ENCODE measurements around the gene CEP44. TPM values are rescaled to one million over a fixed set of nuclear protein-coding genes. Genes with fewer than 3 reads are reported as not detected.
"Not testable (repeated sequence)": the region's sequence is repeated elsewhere in the genome, so short reads cannot be mapped to it uniquely, and the experiment has no call there.

CEP44 gene
- total RNA-seq, 1 experiment from 2014 or later = 8.9 TPM

DNA sequence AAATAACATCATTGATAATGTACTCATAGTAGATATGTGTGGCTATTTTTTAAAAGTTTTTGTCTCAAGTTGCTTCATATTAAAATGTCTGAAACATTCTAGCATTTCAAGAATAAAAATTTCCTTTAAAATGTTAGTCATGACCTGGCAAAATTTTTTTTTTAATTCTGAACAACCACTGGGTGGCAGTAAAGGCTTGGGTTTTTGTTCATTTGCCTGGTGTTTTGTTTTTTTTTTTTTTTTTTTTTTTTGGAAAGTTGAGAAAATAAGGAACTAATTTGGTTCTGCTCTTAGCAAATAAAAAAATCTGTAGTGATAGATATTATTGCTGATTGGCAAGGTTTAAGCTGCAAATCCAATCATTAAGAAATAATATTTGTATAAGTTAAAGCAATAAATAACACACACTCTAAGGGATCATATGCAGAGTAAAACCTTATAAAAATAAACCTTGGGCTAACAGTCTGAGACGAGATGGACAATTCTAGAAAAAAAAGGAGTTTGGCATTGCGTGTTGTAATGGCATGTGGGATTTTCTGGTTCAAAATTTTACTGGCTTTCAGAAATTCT, 81.4 kb downstream of the CEP44 start:
- peak; percentile 52 for DNase-seq (ENCODE audit: low read depth)
- in situ Hi-C loops (cut with HindIII; ENCODE audit: low pct_unique_long_range_greater_than_20kb, low sequenced_read_pairs) = no loop called here

GRCh38 chr4:174369985-174370384, 86.3 kb downstream of the CEP44 start:
- in situ Hi-C loops (cut with HindIII; ENCODE audit: low pct_unique_long_range_greater_than_20kb, low sequenced_read_pairs) = no loop called here

GRCh38 chr4:174373821-174374220, 90.1 kb downstream of the CEP44 start:
- in situ Hi-C loops (cut with HindIII; ENCODE audit: low pct_unique_long_range_greater_than_20kb, low sequenced_read_pairs) = no loop called here
- DNase-seq (ENCODE audit: low read depth) = no peak

More at GRCh38 chr4:174369985-174370384, 86.3 kb downstream of the CEP44 start:
- no peak for DNase-seq (ENCODE audit: low read depth)

GRCh38 chr4:174375422-174375821, 91.7 kb downstream of the CEP44 start:
- DNase-seq (ENCODE audit: low read depth) = no peak
- in situ Hi-C loops (cut with HindIII; ENCODE audit: low pct_unique_long_range_greater_than_20kb, low sequenced_read_pairs) = no loop called here

- no peak for DNase-seq (ENCODE audit: low read depth)
- in situ Hi-C loops (cut with HindIII; ENCODE audit: low pct_unique_long_range_greater_than_20kb, low sequenced_read_pairs) = no loop called here
Measured at GRCh38 chr4:174377613-174378012, 93.9 kb downstream of the CEP44 start.

DNA sequence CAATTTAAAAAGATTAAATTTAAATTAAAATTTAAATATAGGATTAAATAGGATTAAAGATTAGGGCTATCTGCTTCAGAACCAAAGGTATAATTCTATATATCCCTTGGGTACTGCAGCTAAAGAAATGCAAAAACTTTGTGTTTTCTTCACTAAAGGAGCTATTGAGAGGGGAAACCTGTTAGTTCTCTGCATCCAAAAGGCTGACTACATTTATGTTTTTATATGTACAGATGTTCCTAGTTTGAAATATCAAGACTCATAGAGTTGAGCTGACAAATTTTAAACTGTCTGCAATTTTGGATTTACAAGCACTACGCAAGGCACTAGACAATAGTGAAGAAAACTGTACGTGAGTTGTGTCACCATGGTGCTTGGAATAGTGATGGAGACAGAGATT, 95.2 kb downstream of the CEP44 start:
- DNase-seq (ENCODE audit: low read depth) = no peak
- in situ Hi-C loops (cut with HindIII; ENCODE audit: low pct_unique_long_range_greater_than_20kb, low sequenced_read_pairs) = no loop called here

GRCh38 chr4:174380206-174380605, 96.5 kb downstream of the CEP44 start:
- in situ Hi-C loops (cut with HindIII; ENCODE audit: low pct_unique_long_range_greater_than_20kb, low sequenced_read_pairs); DNase-seq (ENCODE audit: low read depth): not testable (repeated sequence)

- DNase-seq (ENCODE audit: low read depth) = no peak
- in situ Hi-C loops (cut with HindIII; ENCODE audit: low pct_unique_long_range_greater_than_20kb, low sequenced_read_pairs) = no loop called here
Measured at GRCh38 chr4:174380699-174381439, 97.2 kb downstream of the CEP44 start.

GRCh38 chr4:174381440-174381800, 97.7 kb downstream of the CEP44 start:
- DNase-seq (ENCODE audit: low read depth) = no peak
- in situ Hi-C loops (cut with HindIII; ENCODE audit: low pct_unique_long_range_greater_than_20kb, low sequenced_read_pairs) = no loop called here

Other genes with a start within 250 kb of the CEP44 start
- gene FBXO8, start 244 bp upstream of the CEP44 start, total RNA-seq (2014; rRNA removed; shearing (Covaris generic); ENCODE audit: low replicate concordance) = 23.6 and 33.1 TPM in 2 replicates
- gene HPGD, start 238.6 kb downstream of the CEP44 start, total RNA-seq (2014; rRNA removed; shearing (Covaris generic); ENCODE audit: low replicate concordance) = 8.9 and 10.5 TPM in 2 replicates

Measured in Caki2 (cell line).